K562 (cell line): ENCODE measurements around the gene MED13L. TPM values are rescaled to one million over a fixed set of nuclear protein-coding genes. Genes with fewer than 3 reads are reported as not detected.

Experiments used
- ATAC-seq: fragments of 200-7000 bp; cut with Tn5 transposase; 3 replicates; pipeline ENCODE4 v1.9.1; 2020; ENCODE audit warnings: moderate library complexity
- BruUV-seq: library from RNA; stranded (reverse); fragments of 400-500 nt; replicated peaks from 2 replicates; lab custom pipeline; 2021; lab: Mats Ljungman, UMichigan
- CTCF ChIA-PET: fragments of 300-600 bp; formaldehyde crosslinking; extraction: SDS; loops from one replicate; lab custom pipeline; 2021; ENCODE audit warnings: low intra/inter-chr PET ratio; lab: Yijun Ruan, JAX
- POLR2A ChIA-PET: fragments of 300-600, 350-650 bp; sonication (Branson Sonifier 250); formaldehyde crosslinking; extraction: SDS; loops from one replicate; lab custom pipeline; 2021; ENCODE audit warnings: antibody characterized with exemption, inconsistent platforms; lab: Yijun Ruan, JAX
- DNase-seq, 4 experiments: peaks; one replicate each; pipeline versions ENCODE4 v3.0.0 to v3.0.0-alpha.2; 2011 to 2018; ENCODE audit warnings: low spot score in 3 of 4, mixed read lengths in 3 of 4; ENCODE audit errors: extremely low read depth in 1 of 4
- FAIRE-seq: peaks from 2 replicates; lab custom pipeline; 2011; peaks lifted over from hg19 to GRCh38; lab: Jason Lieb, UNC
- H2AFZ ChIP-seq: 2 replicates; pipeline ENCODE4 v1.6.0; 2011; ENCODE audit warnings: low read depth, low read length, control low read depth, inconsistent platforms
- H3K27ac ChIP-seq: fragments of 200-600 bp; 3 replicates; pipeline ENCODE4 v1.8.0; 2011; ENCODE audit warnings: low read depth, mild to moderate bottlenecking, control low read depth, inconsistent platforms, low read length, moderate library complexity, mixed read lengths; ENCODE audit errors: extremely low read depth
- H3K27me3 ChIP-seq, 2 experiments: fragments of 300-600 bp in 1 of 2; 2 replicates in 1 of 2; 3 replicates in 1 of 2; pipeline versions ENCODE4 v1.6.0 to v1.8.0; 2011; ENCODE audit warnings: inconsistent platforms in 2 of 2, low read length in 2 of 2, mild to moderate bottlenecking in 1 of 2, mixed read lengths in 1 of 2, moderate library complexity in 1 of 2; ENCODE audit not compliant: control insufficient read depth in 2 of 2, insufficient read depth in 2 of 2
- H3K36me3 ChIP-seq: fragments of 300-600 bp; 3 replicates; pipeline ENCODE4 v1.8.0; 2011; ENCODE audit warnings: mild to moderate bottlenecking, low read length, inconsistent platforms; ENCODE audit not compliant: control insufficient read depth, insufficient read depth
- H3K4me1 ChIP-seq, 2 experiments: fragments of 200-600 bp in 1 of 2; replicated peaks in 1 of 2; 2 replicates in 1 of 2; 3 replicates in 1 of 2; pipeline versions ENCODE4 v1.5.1 to v1.8.0; 2011; ENCODE audit warnings: inconsistent platforms in 2 of 2, low read length in 2 of 2, mild to moderate bottlenecking in 1 of 2, mixed read lengths in 1 of 2, moderate library complexity in 1 of 2; ENCODE audit not compliant: control insufficient read depth in 2 of 2, insufficient read depth in 2 of 2
- H3K4me2 ChIP-seq: 2 replicates; pipeline ENCODE4 v1.6.1; 2011; ENCODE audit warnings: low read length, control low read depth, inconsistent platforms, mixed read lengths; ENCODE audit not compliant: insufficient read depth
- H3K4me3 ChIP-seq: fragments of 200-600 bp; sonication (generic), shearing (Covaris generic); 2 replicates; pipeline ENCODE4 v1.5.1; 2016; ENCODE audit warnings: control low read depth, inconsistent platforms
- H3K79me2 ChIP-seq: fragments of 200-600 bp; 3 replicates; pipeline ENCODE4 v1.8.0; 2011; ENCODE audit warnings: low read length, inconsistent platforms; ENCODE audit not compliant: control insufficient read depth, insufficient read depth
- H3K9ac ChIP-seq, 2 experiments: 2 replicates each; pipeline versions ENCODE4 v1.6.0 to v1.6.1; 2011; ENCODE audit warnings: low read depth in 2 of 2, low read length in 2 of 2, control low read depth in 1 of 2, inconsistent platforms in 1 of 2, mild to moderate bottlenecking in 1 of 2, mixed read lengths in 1 of 2; ENCODE audit not compliant: insufficient read depth in 1 of 2
- H3K9me1 ChIP-seq: one replicate; pipeline ENCODE4 v1.6.0; 2011; ENCODE audit warnings: inconsistent platforms, mild to moderate bottlenecking, low read length, moderate library complexity; ENCODE audit not compliant: control insufficient read depth, insufficient read depth
- H3K9me3 ChIP-seq: replicated peaks from 2 replicates; pipeline ENCODE4 v1.5.1; 2011; ENCODE audit warnings: low read depth, low read length, inconsistent platforms; ENCODE audit not compliant: control insufficient read depth, insufficient read depth
- H4K20me1 ChIP-seq: replicated peaks from 2 replicates; pipeline ENCODE4 v1.6.1; 2011; ENCODE audit warnings: low read length, inconsistent platforms, mixed read lengths; ENCODE audit not compliant: control insufficient read depth, insufficient read depth
- BCL6 ChIP-seq: fragments of 250-450 bp; sonication (Bioruptor Pico); IDR thresholded peaks from 2 replicates; pipeline ENCODE4 v1.4.0; 2020
- DEAF1 ChIP-seq: fragments of 450-650 bp; formaldehyde crosslinking; IDR thresholded peaks from 2 replicates; pipeline ENCODE4 v1.4.0; 2020; ENCODE audit warnings: mild to moderate bottlenecking, moderate library complexity
- DLX4 ChIP-seq: fragments of 250-450 bp; sonication (Bioruptor Pico); IDR thresholded peaks from 2 replicates; pipeline ENCODE4 v1.6.1; 2021; ENCODE audit warnings: mild to moderate bottlenecking
- KDM5B ChIP-seq: fragments of 200-600 bp; sonication (generic); IDR thresholded peaks from 2 replicates; pipeline ENCODE4 v1.6.1; 2012; ENCODE audit warnings: low read depth, mild to moderate bottlenecking, moderate library complexity, low read length, control low read depth, inconsistent platforms; ENCODE audit not compliant: insufficient replicate concordance
- NR2C1 ChIP-seq, 2 experiments: fragments of 450-650 bp; IDR thresholded peaks; 2 replicates each; pipeline ENCODE4 v1.6.1; 2017; ENCODE audit warnings: mild to moderate bottlenecking in 2 of 2, antibody characterized with exemption in 1 of 2, inconsistent platforms in 1 of 2, missing compliant biosample characterization in 1 of 2, missing genetic modification characterization in 1 of 2
- PTTG1 ChIP-seq: fragments of 450-650 bp; IDR thresholded peaks from 2 replicates; pipeline ENCODE4 v1.6.1; 2016; ENCODE audit warnings: low read depth, mild to moderate bottlenecking, missing genetic modification characterization, missing compliant biosample characterization
- RAD21 ChIP-seq, 2 experiments: fragments of 250-450 bp in 1 of 2; fragments of 450-650 bp in 1 of 2; sonication (Bioruptor Pico) in 1 of 2; formaldehyde crosslinking in 1 of 2; IDR thresholded peaks in 1 of 2; conservative IDR thresholded peaks in 1 of 2; 2 replicates each; pipeline versions ENCODE4 v1.4.0 to v1.8.0; 2020 to 2022; ENCODE audit warnings: mild to moderate bottlenecking in 2 of 2, moderate library complexity in 1 of 2
- RB1 ChIP-seq: fragments of 450-650 bp; IDR thresholded peaks from 2 replicates; pipeline ENCODE4 v1.6.1; 2017; ENCODE audit warnings: low read depth, mild to moderate bottlenecking
- TEAD4 ChIP-seq, 2 experiments: sonication (generic) in 1 of 2; formaldehyde crosslinking in 1 of 2; IDR thresholded peaks; 2 replicates each; pipeline versions ENCODE4 v1.6.1 to v1.8.0; 2012 to 2022; ENCODE audit warnings: borderline replicate concordance in 1 of 2, inconsistent platforms in 1 of 2, low read length in 1 of 2, mild to moderate bottlenecking in 1 of 2, missing genetic modification reagents in 1 of 2
- ZBTB17 ChIP-seq: fragments of 450-650 bp; formaldehyde crosslinking; IDR thresholded peaks from 2 replicates; pipeline ENCODE4 v1.4.0; 2020; ENCODE audit warnings: mild to moderate bottlenecking
- ZFPM2 ChIP-seq: fragments of 250-450 bp; sonication (Bioruptor Pico); IDR thresholded peaks from 2 replicates; pipeline ENCODE4 v1.5.1; 2022; ENCODE audit warnings: mild to moderate bottlenecking
- ZNF140 ChIP-seq: fragments of 250-450 bp; sonication (Bioruptor Pico); IDR thresholded peaks from 2 replicates; pipeline ENCODE4 v1.8.0; 2021; ENCODE audit warnings: moderate library complexity, mild to moderate bottlenecking, inconsistent platforms
- ZNF253 ChIP-seq: fragments of 250-450 bp; sonication (Bioruptor Pico); conservative IDR thresholded peaks from 2 replicates; pipeline ENCODE4 v1.6.1; 2021; ENCODE audit warnings: mild to moderate bottlenecking
- ZNF561 ChIP-seq: fragments of 450-650 bp; formaldehyde crosslinking; conservative IDR thresholded peaks from 2 replicates; pipeline ENCODE4 v1.4.0; 2020; ENCODE audit warnings: mild to moderate bottlenecking, moderate library complexity
- in situ Hi-C: fragments of 300-500 bp; cut with MboI; formaldehyde crosslinking; loops from 4 replicates; pipeline ENCODE4 v1.15.0; 2018; ENCODE audit warnings: inconsistent platforms, mixed read lengths
- intact Hi-C: fragments of 100-400 bp; cut with micrococcal nuclease; formaldehyde crosslinking; loops from 2 replicates; pipeline ENCODE4 v1.14.2; 2022
- polyA plus RNA-seq, 8 experiments: library from polyadenylated mRNA; depleted of rRNA in 4 of 8; stranded (reverse) in 5 of 8; unstranded in 3 of 8; fragments of >200 nt; fragmentation: Nextera tagmentation in 2 of 8; fragmentation: Illumina TruSeq in 1 of 8; extraction: Ambion mirVana in 2 of 8; extraction: Trizol in 1 of 8; gene quantifications; 2 replicates each; pipeline versions ENCODE4 v1.2.1 to v1.2.3, GENCODE V29; 2011 to 2014; ENCODE audit warnings: inconsistent platforms in 1 of 8, missing spikeins in 1 of 8
- total RNA-seq, 7 experiments: library from RNA; depleted of rRNA in 6 of 7; stranded (reverse); fragments of >200 nt in 6 of 7; fragmentation: Illumina TruSeq in 2 of 7; extraction: Trizol in 2 of 7; gene quantifications; 2 replicates each; pipeline versions ENCODE4 v1.2.1 to v1.2.3, GENCODE V29; 2011 to 2021; ENCODE audit warnings: low replicate concordance in 1 of 7
- TF ChIP-seq, protein P1 (sequence below), 2 experiments: fragments of 450-650 bp; conservative IDR thresholded peaks; 2 replicates each; pipeline ENCODE4 v1.6.1; 2017; ENCODE audit warnings: mild to moderate bottlenecking in 2 of 2, moderate library complexity in 2 of 2
- TF ChIP-seq, protein P2 (sequence below): fragments of 450-650 bp; IDR thresholded peaks from 2 replicates; pipeline ENCODE4 v1.6.1; 2016; ENCODE audit warnings: antibody characterized with exemption

The MED13L gene
- total and polyA plus RNA-seq, 9 of the 15 experiments (the other 6 are each of a cell fraction or from before 2014, with no cell fraction given) = 13.4 to 90.3 (median 36.9) TPM

- no peak for TF ChIP-seq DEAF1 (CRISPR knock-in tag)
- TF ChIP-seq, all 486 proteins: peak for 4
Observed at GRCh38 chr12:116096874-116097273, 180.6 kb downstream of the MED13L start (continued).

DNA sequence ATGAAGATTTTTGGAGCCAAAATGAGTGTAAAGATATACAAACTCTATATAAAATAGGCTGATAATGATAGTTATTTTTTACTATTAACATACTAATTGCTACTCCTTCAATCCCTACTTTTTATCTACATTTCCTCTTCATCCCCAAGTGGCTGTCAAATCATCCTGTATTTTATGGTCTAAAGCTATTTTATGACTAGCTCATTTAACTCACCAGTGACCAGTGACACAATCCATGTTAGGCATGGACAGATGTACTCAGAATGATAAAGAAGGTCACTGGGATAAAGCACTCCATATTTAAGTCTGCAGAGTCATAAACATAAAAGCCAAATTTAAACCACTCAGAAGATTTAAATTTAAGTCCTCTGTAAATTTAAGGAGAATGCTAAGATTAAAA lies 183.0 kb downstream of the MED13L start:
- peaks cover 2 to 6% of the 10 kb centered on the region in 2 experiments; a peak in 2 of 5 replicates for H3K4me1 ChIP-seq
- peak; percentile 54 for FAIRE-seq
- H3K36me3 ChIP-seq = peaks cover 19% of the 10 kb centered on the region
- DNase-seq = peak; percentile 17 to 62 (median 36)
- no peak overlapping the region for H3K9ac ChIP-seq
- H3K9me3 ChIP-seq = no peaks in the 10 kb centered on the region
- no peaks in the 10 kb centered on the region for H3K9me1 ChIP-seq
- H3K4me3 ChIP-seq = no peak overlapping the region
- H2AFZ ChIP-seq = no peak overlapping the region
- intact Hi-C loops (no loop called here), in situ Hi-C loops (no loop called here)
- ATAC-seq = peak; percentile 85
- POLR2A ChIA-PET = interaction anchor here (0.6 to 1.9 kb wide), 5 partner anchors 9 to 603 kb away, joined by 3 to 9 read pairs (median 4); no protein-coding TSS in a partner anchor
- H3K27ac ChIP-seq = peak overlapping the region; percentile 52; the same call in 1 of the 3 replicates
- no TSS peak for BruUV-seq
- H3K4me2 ChIP-seq = no peak overlapping the region
- CTCF ChIA-PET = no interaction called here
- H3K79me2 ChIP-seq = peaks cover 78% of the 10 kb centered on the region
- H4K20me1 ChIP-seq = 0 out of 2 replicates have a peak, but pooled peaks cover 3% of the 10 kb centered on the region
- H3K27me3 ChIP-seq = no peaks in the 10 kb centered on the region
- TF ChIP-seq, protein P1, sequence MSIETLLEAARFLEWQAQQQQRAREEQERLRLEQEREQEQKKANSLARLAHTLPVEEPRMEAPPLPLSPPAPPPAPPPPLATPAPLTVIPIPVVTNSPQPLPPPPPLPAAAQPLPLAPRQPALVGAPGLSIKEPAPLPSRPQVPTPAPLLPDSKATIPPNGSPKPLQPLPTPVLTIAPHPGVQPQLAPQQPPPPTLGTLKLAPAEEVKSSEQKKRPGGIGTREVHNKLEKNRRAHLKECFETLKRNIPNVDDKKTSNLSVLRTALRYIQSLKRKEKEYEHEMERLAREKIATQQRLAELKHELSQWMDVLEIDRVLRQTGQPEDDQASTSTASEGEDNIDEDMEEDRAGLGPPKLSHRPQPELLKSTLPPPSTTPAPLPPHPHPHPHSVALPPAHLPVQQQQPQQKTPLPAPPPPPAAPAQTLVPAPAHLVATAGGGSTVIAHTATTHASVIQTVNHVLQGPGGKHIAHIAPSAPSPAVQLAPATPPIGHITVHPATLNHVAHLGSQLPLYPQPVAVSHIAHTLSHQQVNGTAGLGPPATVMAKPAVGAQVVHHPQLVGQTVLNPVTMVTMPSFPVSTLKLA (conservative IDR thresholded peaks at IDR 0.05) = peak in 1 of 2 experiments; percentile 27; a peak in 1 of 4 replicates
- TF ChIP-seq ZNF253 (CRISPR knock-in tag) = no peak
- TF ChIP-seq TEAD4 (IDR thresholded peaks at IDR 0.05; ENCODE audit: low read length) = peak; percentile 66
- no peak for TF ChIP-seq TEAD4 (CRISPR knock-in tag; IDR thresholded peaks at IDR 0.05; ENCODE audit: borderline replicate concordance)
- no peak for TF ChIP-seq ZBTB17 (CRISPR knock-in tag)
- no peak for TF ChIP-seq NR2C1 (IDR thresholded peaks at IDR 0.05)
- peak; percentile 54; the same call in 1 of the 2 replicates for TF ChIP-seq NR2C1 (tag; IDR thresholded peaks at IDR 0.05)
- no peak for TF ChIP-seq PTTG1 (tag)
- TF ChIP-seq, protein P2, sequence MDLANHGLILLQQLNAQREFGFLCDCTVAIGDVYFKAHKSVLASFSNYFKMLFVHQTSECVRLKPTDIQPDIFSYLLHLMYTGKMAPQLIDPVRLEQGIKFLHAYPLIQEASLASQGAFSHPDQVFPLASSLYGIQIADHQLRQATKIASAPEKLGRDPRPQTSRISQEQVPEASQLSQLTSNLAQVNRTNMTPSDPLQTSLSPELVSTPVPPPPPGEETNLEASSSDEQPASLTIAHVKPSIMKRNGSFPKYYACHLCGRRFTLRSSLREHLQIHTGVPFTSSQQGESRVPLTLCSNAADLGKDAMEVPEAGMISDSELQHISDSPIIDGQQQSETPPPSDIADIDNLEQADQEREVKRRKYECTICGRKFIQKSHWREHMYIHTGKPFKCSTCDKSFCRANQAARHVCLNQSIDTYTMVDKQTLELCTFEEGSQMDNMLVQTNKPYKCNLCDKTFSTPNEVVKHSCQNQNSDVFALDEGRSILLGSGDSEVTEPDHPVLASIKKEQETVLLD = no peak
- no peak for TF ChIP-seq ZFPM2
- no peak for TF ChIP-seq RAD21 (CRISPR knock-in tag; conservative IDR thresholded peaks at IDR 0.05 in 1 of 2, IDR thresholded peaks at IDR 0.05 in 1 of 2)
- TF ChIP-seq ZNF561 (CRISPR knock-in tag) = no peak
- TF ChIP-seq DLX4 (CRISPR knock-in tag) = no peak
- no peak for TF ChIP-seq BCL6 (CRISPR knock-in tag)
- TF ChIP-seq ZNF140 (CRISPR knock-in tag) = no peak
- no peak for TF ChIP-seq RB1
- no peak for TF ChIP-seq KDM5B
